ENCODE data around the gene SUSD3.

DNA sequence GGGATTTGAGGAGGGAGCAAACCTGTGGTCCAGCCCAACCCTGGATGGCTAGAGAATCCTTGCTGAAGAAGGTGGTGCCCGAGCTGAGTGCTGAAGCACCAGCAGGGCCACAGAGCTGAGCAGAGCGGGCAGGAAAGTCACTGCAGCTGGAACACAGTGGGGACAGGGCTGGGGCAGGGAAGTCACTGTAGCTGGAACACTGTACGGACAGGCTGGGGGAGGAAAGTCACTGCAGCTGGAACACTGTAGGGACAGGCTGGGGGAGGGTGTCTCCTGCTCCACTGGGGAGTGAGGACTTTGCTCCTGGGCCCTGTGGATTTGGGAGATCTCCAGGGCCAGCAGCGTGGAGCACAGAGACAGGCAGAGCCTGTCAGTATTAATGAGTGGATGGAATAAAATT, 9.0 kb upstream of the SUSD3 start:
- TF ChIP-seq, protein P1, sequence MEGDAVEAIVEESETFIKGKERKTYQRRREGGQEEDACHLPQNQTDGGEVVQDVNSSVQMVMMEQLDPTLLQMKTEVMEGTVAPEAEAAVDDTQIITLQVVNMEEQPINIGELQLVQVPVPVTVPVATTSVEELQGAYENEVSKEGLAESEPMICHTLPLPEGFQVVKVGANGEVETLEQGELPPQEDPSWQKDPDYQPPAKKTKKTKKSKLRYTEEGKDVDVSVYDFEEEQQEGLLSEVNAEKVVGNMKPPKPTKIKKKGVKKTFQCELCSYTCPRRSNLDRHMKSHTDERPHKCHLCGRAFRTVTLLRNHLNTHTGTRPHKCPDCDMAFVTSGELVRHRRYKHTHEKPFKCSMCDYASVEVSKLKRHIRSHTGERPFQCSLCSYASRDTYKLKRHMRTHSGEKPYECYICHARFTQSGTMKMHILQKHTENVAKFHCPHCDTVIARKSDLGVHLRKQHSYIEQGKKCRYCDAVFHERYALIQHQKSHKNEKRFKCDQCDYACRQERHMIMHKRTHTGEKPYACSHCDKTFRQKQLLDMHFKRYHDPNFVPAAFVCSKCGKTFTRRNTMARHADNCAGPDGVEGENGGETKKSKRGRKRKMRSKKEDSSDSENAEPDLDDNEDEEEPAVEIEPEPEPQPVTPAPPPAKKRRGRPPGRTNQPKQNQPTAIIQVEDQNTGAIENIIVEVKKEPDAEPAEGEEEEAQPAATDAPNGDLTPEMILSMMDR (IDR thresholded peaks at IDR 0.05), result no peak
- TF ChIP-seq POLR2A (IDR thresholded peaks at IDR 0.05), result no peak
